ENCODE measurements around the gene KCNQ1. TPM values are rescaled to one million over a fixed set of nuclear protein-coding genes. Genes with fewer than 3 reads are reported as not detected.

The KCNQ1 gene
- total RNA-seq, 3 donors from 2014 or later (not counting 1 experiment from before 2014, with no cell fraction given) = 1.9 to 7.8 (median 3.3) TPM

DNA sequence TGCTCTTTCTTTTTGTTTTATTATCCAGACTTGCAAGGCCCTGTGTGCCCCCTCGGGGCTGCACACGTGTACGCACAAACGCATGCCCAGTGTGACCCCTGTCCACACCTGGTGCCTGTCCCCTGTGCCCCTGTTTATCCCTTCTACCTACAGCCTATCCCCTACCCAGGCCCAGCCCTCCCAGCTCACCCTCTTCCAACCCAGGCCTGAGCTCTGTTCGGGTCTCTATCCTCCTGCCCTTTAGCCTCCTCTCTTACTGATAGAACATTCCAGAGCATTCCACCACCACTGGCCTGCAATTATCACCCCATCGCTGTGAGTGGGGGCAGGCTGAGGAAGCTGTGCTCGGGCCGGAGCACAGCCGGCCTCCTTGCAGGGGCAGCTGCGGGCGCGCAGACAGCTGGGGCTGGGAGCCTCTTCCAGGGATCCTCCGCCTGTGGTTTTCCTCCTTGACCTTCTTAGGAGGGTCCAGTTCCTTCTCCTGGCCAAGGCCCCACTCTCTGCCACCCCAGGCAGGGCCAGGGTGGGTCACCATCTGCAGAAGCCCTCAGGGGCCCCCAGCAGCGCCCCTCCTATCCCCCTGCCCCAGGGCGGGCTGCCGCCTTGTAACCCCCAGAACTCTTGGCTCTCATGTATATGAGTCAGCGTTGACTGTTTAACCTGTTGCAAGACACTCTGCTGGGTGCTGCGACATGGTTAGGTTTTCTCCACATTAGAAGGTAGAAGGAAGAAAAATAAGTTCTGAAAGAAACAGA is 296.7 kb downstream of the KCNQ1 start:
- WGBS (ENCODE audit: insufficient coverage) = 57% methylated on average over 18 of the region's 18 CpGs

GRCh38 chr11:2742201-2742600 is 297.4 kb downstream of the KCNQ1 start:
- Histone ChIP-seq H3K4me1 (ENCODE audit: control insufficient read depth, insufficient read depth, low read length) (no peaks in the 10 kb centered on the region), H3K27ac (ENCODE audit: low read length) (no peak overlapping the region), H3K27me3 (ENCODE audit: control insufficient read depth, insufficient read depth, low read length) (no peaks in the 10 kb centered on the region), H3K9me3 (ENCODE audit: control insufficient read depth, insufficient read depth, low read length) (no peaks in the 10 kb centered on the region), H3K36me3 (ENCODE audit: control insufficient read depth, insufficient read depth, low read length) (no peaks in the 10 kb centered on the region), H3K4me3 (ENCODE audit: low read length) (no peak overlapping the region)
- Mint-ChIP-seq H3K27ac (no peak overlapping the region), H3K27me3 (ENCODE audit: low read depth in 2 of 2) (no peaks in the 10 kb centered on the region), H3K36me3 (no peaks in the 10 kb centered on the region), H3K4me3 (no peak overlapping the region), H3K9me3 (no peaks in the 10 kb centered on the region), H3K4me1 (no peaks in the 10 kb centered on the region)
- intact Hi-C loops (cut with micrococcal nuclease) = no loop called here
- ATAC-seq (no peak), DNase-seq (no peak)
- TF ChIP-seq, protein P1, sequence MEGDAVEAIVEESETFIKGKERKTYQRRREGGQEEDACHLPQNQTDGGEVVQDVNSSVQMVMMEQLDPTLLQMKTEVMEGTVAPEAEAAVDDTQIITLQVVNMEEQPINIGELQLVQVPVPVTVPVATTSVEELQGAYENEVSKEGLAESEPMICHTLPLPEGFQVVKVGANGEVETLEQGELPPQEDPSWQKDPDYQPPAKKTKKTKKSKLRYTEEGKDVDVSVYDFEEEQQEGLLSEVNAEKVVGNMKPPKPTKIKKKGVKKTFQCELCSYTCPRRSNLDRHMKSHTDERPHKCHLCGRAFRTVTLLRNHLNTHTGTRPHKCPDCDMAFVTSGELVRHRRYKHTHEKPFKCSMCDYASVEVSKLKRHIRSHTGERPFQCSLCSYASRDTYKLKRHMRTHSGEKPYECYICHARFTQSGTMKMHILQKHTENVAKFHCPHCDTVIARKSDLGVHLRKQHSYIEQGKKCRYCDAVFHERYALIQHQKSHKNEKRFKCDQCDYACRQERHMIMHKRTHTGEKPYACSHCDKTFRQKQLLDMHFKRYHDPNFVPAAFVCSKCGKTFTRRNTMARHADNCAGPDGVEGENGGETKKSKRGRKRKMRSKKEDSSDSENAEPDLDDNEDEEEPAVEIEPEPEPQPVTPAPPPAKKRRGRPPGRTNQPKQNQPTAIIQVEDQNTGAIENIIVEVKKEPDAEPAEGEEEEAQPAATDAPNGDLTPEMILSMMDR (IDR thresholded peaks at IDR 0.05) = no peak
- WGBS (ENCODE audit: insufficient coverage) = 86% methylated on average over 5 of the region's 5 CpGs

More for the DNA sequence above, 296.7 kb downstream of the KCNQ1 start:
- Histone ChIP-seq H3K9me3 (ENCODE audit: control insufficient read depth, insufficient read depth, low read length) (no peaks in the 10 kb centered on the region), H3K4me3 (ENCODE audit: low read length) (no peak overlapping the region), H3K36me3 (ENCODE audit: control insufficient read depth, insufficient read depth, low read length) (no peaks in the 10 kb centered on the region), H3K27ac (ENCODE audit: low read length) (no peak overlapping the region), H3K27me3 (ENCODE audit: control insufficient read depth, insufficient read depth, low read length) (no peaks in the 10 kb centered on the region), H3K4me1 (ENCODE audit: control insufficient read depth, insufficient read depth, low read length) (no peaks in the 10 kb centered on the region)
- Mint-ChIP-seq H3K4me1 (no peaks in the 10 kb centered on the region), H3K4me3 (no peak overlapping the region), H3K9me3 (no peaks in the 10 kb centered on the region), H3K27ac (no peak overlapping the region), H3K36me3 (no peaks in the 10 kb centered on the region), H3K27me3 (ENCODE audit: low read depth in 2 of 2) (no peaks in the 10 kb centered on the region)
- ATAC-seq = no peak
- TF ChIP-seq, protein P1 (IDR thresholded peaks at IDR 0.05) = no peak
- no peak for DNase-seq
- intact Hi-C loops (cut with micrococcal nuclease) = no loop called here

GRCh38 chr11:2742611-2743426 is 298.0 kb downstream of the KCNQ1 start:
- no peak for ATAC-seq
- no peaks in the 10 kb centered on the region for H3K27me3 ChIP-seq (ENCODE audit: control insufficient read depth, insufficient read depth, low read length)
- 68% methylated on average over 20 of the region's 20 CpGs for WGBS (ENCODE audit: insufficient coverage)
- no peak overlapping the region for H3K27ac ChIP-seq (ENCODE audit: low read length)
- no peaks in the 10 kb centered on the region for H3K36me3 ChIP-seq (ENCODE audit: control insufficient read depth, insufficient read depth, low read length)
- no peak overlapping the region for H3K27ac Mint-ChIP-seq
- H3K4me1 Mint-ChIP-seq = no peaks in the 10 kb centered on the region
- no peaks in the 10 kb centered on the region for H3K4me1 ChIP-seq (ENCODE audit: control insufficient read depth, insufficient read depth, low read length)
- H3K36me3 Mint-ChIP-seq = no peaks in the 10 kb centered on the region
- H3K4me3 ChIP-seq (ENCODE audit: low read length) = no peak overlapping the region
- H3K9me3 Mint-ChIP-seq = no peaks in the 10 kb centered on the region
- no peaks in the 10 kb centered on the region for H3K9me3 ChIP-seq (ENCODE audit: control insufficient read depth, insufficient read depth, low read length)
- TF ChIP-seq, protein P1 (IDR thresholded peaks at IDR 0.05) = no peak
- no peak for DNase-seq
- H3K27me3 Mint-ChIP-seq (ENCODE audit: low read depth in 2 of 2) = peaks cover 0 to 3% of the 10 kb centered on the region in 2 donors
- intact Hi-C loops (cut with micrococcal nuclease) = no loop called here
- no peak overlapping the region for H3K4me3 Mint-ChIP-seq
